Panc1 (cell line): ENCODE results near the gene ITM2C. TPM values are rescaled to one million over a fixed set of nuclear protein-coding genes. Genes with fewer than 3 reads are reported as not detected.

Experiments used
- ATAC-seq: fragments of 200-7000 bp; cut with Tn5 transposase; 2 replicates; pipeline ENCODE4 v1.9.1; 2020; ENCODE audit warnings: mild to moderate bottlenecking, moderate library complexity
- BruUV-seq: library from RNA; stranded (reverse); fragments of 400-500 nt; replicated peaks from 2 replicates; lab custom pipeline; 2021; lab: Mats Ljungman, UMichigan
- CTCF ChIA-PET: fragments of 300-600 bp; sonication (Branson Sonifier 250); formaldehyde crosslinking; loops from one replicate; lab custom pipeline; 2022; ENCODE audit warnings: antibody characterized with exemption; lab: Charles Lee
- POLR2A ChIA-PET: fragments of 300-600 bp; sonication (Branson Sonifier 250); formaldehyde crosslinking; loops from one replicate; lab custom pipeline; 2022; ENCODE audit warnings: antibody characterized with exemption; lab: Charles Lee
- DNase-seq: peaks from one replicate; pipeline ENCODE4 v3.0.0-alpha.2; 2010; ENCODE audit warnings: low read depth, low spot score
- H3K27ac ChIP-seq: 2 replicates; pipeline ENCODE4 v1.5.1; 2011; ENCODE audit warnings: mild to moderate bottlenecking, low read length, inconsistent platforms
- H3K27me3 ChIP-seq: fragments of 200-500 bp; sonication (Bioruptor generic); 2 replicates; pipeline ENCODE4 v1.6.0; 2014; ENCODE audit warnings: low read length, inconsistent platforms; ENCODE audit not compliant: control insufficient read depth, insufficient read depth
- H3K36me3 ChIP-seq: fragments of 200-500 bp; sonication (Bioruptor generic); 2 replicates; pipeline ENCODE4 v1.5.1; 2014; ENCODE audit warnings: inconsistent platforms, mild to moderate bottlenecking, low read length, moderate library complexity; ENCODE audit not compliant: control insufficient read depth, insufficient read depth
- H3K4me1 ChIP-seq: 2 replicates; pipeline ENCODE4 v1.5.1; 2011; ENCODE audit warnings: inconsistent platforms, mild to moderate bottlenecking, low read length, moderate library complexity; ENCODE audit not compliant: control insufficient read depth, insufficient read depth
- H3K4me3 ChIP-seq, 2 experiments: 2 replicates each; pipeline ENCODE4 v1.5.1; 2011 to 2012; ENCODE audit warnings: low read depth in 2 of 2, low read length in 2 of 2, mild to moderate bottlenecking in 2 of 2, inconsistent platforms in 1 of 2, moderate library complexity in 1 of 2
- H3K9me3 ChIP-seq: fragments of 200-500 bp; sonication (Bioruptor generic); 2 replicates; pipeline ENCODE4 v1.5.1; 2014; ENCODE audit warnings: low read depth, mild to moderate bottlenecking, inconsistent platforms, low read length, moderate library complexity; ENCODE audit not compliant: control insufficient read depth, insufficient read depth
- POLR2AphosphoS5 ChIP-seq: IDR thresholded peaks from 2 replicates; pipeline ENCODE4 v1.6.1; 2012; ENCODE audit warnings: mild to moderate bottlenecking, low read depth, low read length, moderate library complexity
- REST ChIP-seq, 2 experiments: IDR thresholded peaks; 2 replicates each; pipeline ENCODE4 v1.6.1; 2011 to 2012; ENCODE audit warnings: low read depth in 2 of 2, control low read depth in 1 of 2, low read length in 1 of 2, mild to moderate bottlenecking in 1 of 2, moderate library complexity in 1 of 2; ENCODE audit not compliant: insufficient read depth in 1 of 2
- SIN3A ChIP-seq: IDR thresholded peaks from 2 replicates; pipeline ENCODE4 v1.6.1; 2012; ENCODE audit warnings: low read depth, mild to moderate bottlenecking, low read length, moderate library complexity, borderline replicate concordance; ENCODE audit not compliant: insufficient read depth
- TCF7L2 ChIP-seq: IDR thresholded peaks from 2 replicates; pipeline ENCODE4 v1.6.1; 2011; ENCODE audit warnings: mild to moderate bottlenecking, low read depth, low read length, inconsistent platforms
- in situ Hi-C: cut with HindIII; loops from 2 replicates; pipeline ENCODE4 v1.10.0; 2016; ENCODE audit warnings: low sequenced_read_pairs, low pct_unique_long_range_greater_than_20kb
- intact Hi-C: fragments of 100-400 bp; cut with micrococcal nuclease; formaldehyde crosslinking; loops from one replicate; pipeline ENCODE4 v1.10.0; 2022; ENCODE audit not compliant: unreplicated experiment
- total RNA-seq: library from RNA; stranded (reverse); gene quantifications from one replicate; pipeline ENCODE4 v1.2.1, GENCODE V29; 2021; ENCODE audit not compliant: unreplicated experiment
- TF ChIP-seq, protein P1 (sequence below): fragments of 450-650 bp; IDR thresholded peaks from 2 replicates; pipeline ENCODE4 v1.5.1; 2017; ENCODE audit warnings: mild to moderate bottlenecking

The ITM2C gene
- total RNA-seq, 1 experiment from 2014 or later, result 114 TPM

GRCh38 chr2:230899786-230900185 is 35.0 kb downstream of the ITM2C start:
- ChIA-PET POLR2A (no interaction called here), CTCF (no interaction called here)
- DNase-seq, result no peak
- Histone ChIP-seq H3K4me1 (no peaks in the 10 kb centered on the region), H3K27ac (no peak overlapping the region), H3K9me3 (no peaks in the 10 kb centered on the region), H3K27me3 (no peaks in the 10 kb centered on the region), H3K4me3 (no peak overlapping the region), H3K36me3 (no peaks in the 10 kb centered on the region)
- TF ChIP-seq POLR2AphosphoS5, result no peak
- TF ChIP-seq, protein P1, sequence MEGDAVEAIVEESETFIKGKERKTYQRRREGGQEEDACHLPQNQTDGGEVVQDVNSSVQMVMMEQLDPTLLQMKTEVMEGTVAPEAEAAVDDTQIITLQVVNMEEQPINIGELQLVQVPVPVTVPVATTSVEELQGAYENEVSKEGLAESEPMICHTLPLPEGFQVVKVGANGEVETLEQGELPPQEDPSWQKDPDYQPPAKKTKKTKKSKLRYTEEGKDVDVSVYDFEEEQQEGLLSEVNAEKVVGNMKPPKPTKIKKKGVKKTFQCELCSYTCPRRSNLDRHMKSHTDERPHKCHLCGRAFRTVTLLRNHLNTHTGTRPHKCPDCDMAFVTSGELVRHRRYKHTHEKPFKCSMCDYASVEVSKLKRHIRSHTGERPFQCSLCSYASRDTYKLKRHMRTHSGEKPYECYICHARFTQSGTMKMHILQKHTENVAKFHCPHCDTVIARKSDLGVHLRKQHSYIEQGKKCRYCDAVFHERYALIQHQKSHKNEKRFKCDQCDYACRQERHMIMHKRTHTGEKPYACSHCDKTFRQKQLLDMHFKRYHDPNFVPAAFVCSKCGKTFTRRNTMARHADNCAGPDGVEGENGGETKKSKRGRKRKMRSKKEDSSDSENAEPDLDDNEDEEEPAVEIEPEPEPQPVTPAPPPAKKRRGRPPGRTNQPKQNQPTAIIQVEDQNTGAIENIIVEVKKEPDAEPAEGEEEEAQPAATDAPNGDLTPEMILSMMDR, result no peak
- no peak for TF ChIP-seq SIN3A
- no peak for TF ChIP-seq TCF7L2
- TF ChIP-seq REST (IDR thresholded peaks at IDR 0.05; ENCODE audit: insufficient read depth in 1 of 2, low read depth in 2 of 2, low read length in 1 of 2), result no peak
- in situ Hi-C loops (no loop called here), intact Hi-C loops (loop anchor here (10.0 kb wide), 1 partner anchor 75 kb away; no protein-coding TSS in a partner anchor)
- BruUV-seq, result no TSS peak
- ATAC-seq, result no peak

DNA sequence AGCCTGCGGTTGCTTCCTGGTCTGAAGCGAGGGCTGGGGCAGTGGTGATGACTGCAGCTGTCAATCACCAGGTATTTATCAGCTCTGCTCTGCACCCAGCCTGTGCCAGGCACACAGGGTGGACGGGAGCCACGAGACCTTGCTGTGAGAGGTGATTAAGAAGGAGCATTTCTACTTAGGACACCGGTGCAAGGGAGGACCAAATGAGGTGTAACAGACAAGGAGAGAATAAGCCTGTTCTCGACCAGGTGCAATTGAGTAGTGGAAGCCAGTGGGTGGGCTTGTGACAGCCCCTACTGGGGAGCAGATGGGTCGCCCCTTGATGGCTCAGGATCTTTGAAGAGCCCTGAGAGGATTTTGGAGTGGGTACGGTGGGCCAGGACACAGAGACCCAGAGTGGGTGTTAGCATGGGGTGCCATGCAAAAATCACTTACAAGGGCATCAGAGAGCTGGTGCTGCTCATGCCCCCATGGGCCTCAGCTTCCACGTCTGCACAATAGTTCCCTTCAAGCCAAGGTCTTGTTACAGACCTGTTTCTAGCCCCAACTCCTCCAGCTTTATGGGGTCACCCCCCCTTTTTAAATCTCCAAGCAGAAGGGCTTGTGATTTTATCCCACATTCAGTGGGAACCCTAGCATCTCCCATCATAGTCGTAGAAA is 35.7 kb downstream of the ITM2C start:
- TF ChIP-seq SIN3A (no peak), REST (IDR thresholded peaks at IDR 0.05; ENCODE audit: insufficient read depth in 1 of 2, low read depth in 2 of 2, low read length in 1 of 2) (no peak)
- BruUV-seq, result no TSS peak
- H3K27me3 ChIP-seq, result no peaks in the 10 kb centered on the region
- in situ Hi-C loops (no loop called here), intact Hi-C loops (loop anchor here (10.0 kb wide), 1 partner anchor 76 kb away; no protein-coding TSS in a partner anchor)
- H3K27ac ChIP-seq, result no peak overlapping the region
- H3K9me3 ChIP-seq, result no peaks in the 10 kb centered on the region
- ChIA-PET CTCF (interaction anchor here (0.6 kb wide), 2 partner anchors 292 to 877 kb away, joined by 3 read pairs; no protein-coding TSS in a partner anchor), POLR2A (no interaction called here)
- DNase-seq (no peak), ATAC-seq (no peak)
- H3K36me3 ChIP-seq, result no peaks in the 10 kb centered on the region
- H3K4me1 ChIP-seq, result no peaks in the 10 kb centered on the region
- no peak overlapping the region for H3K4me3 ChIP-seq
